HepG2 (cell line): ENCODE results near the gene FAF1. TPM values are rescaled to one million over a fixed set of nuclear protein-coding genes. Genes with fewer than 3 reads are reported as not detected.

Source experiments
- ARHGAP35 ChIP-seq: sonication (generic); formaldehyde crosslinking; IDR thresholded peaks from 2 replicates; pipeline ENCODE4 v1.9.0; 2022; ENCODE audit warnings: mild to moderate bottlenecking, inconsistent platforms, moderate library complexity, missing genetic modification reagents, borderline replicate concordance
- BATF2 ChIP-seq: sonication (generic); formaldehyde crosslinking; IDR thresholded peaks from 2 replicates; pipeline ENCODE4 v1.8.0; 2022; ENCODE audit warnings: mild to moderate bottlenecking, missing genetic modification reagents, moderate library complexity
- CBX2 ChIP-seq, 2 experiments: fragments of 200-600 bp in 1 of 2; sonication (generic); formaldehyde crosslinking in 1 of 2; IDR thresholded peaks; 2 replicates each; pipeline versions ENCODE4 v1.7.0 to v1.8.1; 2018 to 2022; ENCODE audit warnings: low read depth in 2 of 2, low read length in 1 of 2, mild to moderate bottlenecking in 1 of 2, missing genetic modification reagents in 1 of 2
- DMAP1 ChIP-seq: IDR thresholded peaks from 2 replicates; pipeline ENCODE4 v1.6.1; 2016
- HMGA1 ChIP-seq: sonication (generic); formaldehyde crosslinking; conservative IDR thresholded peaks from 2 replicates; pipeline ENCODE4 v1.4.0; 2020; ENCODE audit warnings: missing genetic modification reagents
- HNRNPH1 ChIP-seq: fragments of 200-400 bp; formaldehyde crosslinking; optimal IDR thresholded peaks from 2 replicates; pipeline ENCODE3; 2017; ENCODE audit warnings: mild to moderate bottlenecking, low read depth, low read length
- JARID2 ChIP-seq: sonication (generic); formaldehyde crosslinking; IDR thresholded peaks from 2 replicates; pipeline ENCODE4 v1.8.1; 2023; ENCODE audit warnings: missing genetic modification reagents, inconsistent platforms; ENCODE audit not compliant: insufficient replicate concordance
- KLF13 ChIP-seq: sonication (generic); formaldehyde crosslinking; IDR thresholded peaks from 2 replicates; pipeline ENCODE4 v1.4.0; 2020; ENCODE audit warnings: mild to moderate bottlenecking, missing genetic modification reagents
- NFIC ChIP-seq: IDR thresholded peaks from 2 replicates; pipeline ENCODE4 v1.6.1; 2012; ENCODE audit warnings: mild to moderate bottlenecking, low read length, inconsistent platforms
- RFX5 ChIP-seq: IDR thresholded peaks from 2 replicates; pipeline ENCODE4 v1.6.1; 2011; ENCODE audit warnings: low read depth, low read length, improper control_type of control experiment
- SKIL ChIP-seq: sonication (generic); formaldehyde crosslinking; IDR thresholded peaks from 2 replicates; pipeline ENCODE4 v1.8.0; 2022; ENCODE audit warnings: missing genetic modification reagents, mild to moderate bottlenecking, moderate library complexity, borderline replicate concordance
- SNAPC2 ChIP-seq: sonication (generic); formaldehyde crosslinking; IDR thresholded peaks from 2 replicates; pipeline ENCODE4 v1.8.1; 2022; ENCODE audit warnings: mild to moderate bottlenecking, missing genetic modification reagents
- SP140L ChIP-seq: sonication (generic); formaldehyde crosslinking; IDR thresholded peaks from 2 replicates; pipeline ENCODE4 v1.4.0; 2020; ENCODE audit warnings: missing genetic modification reagents, borderline replicate concordance
- THAP11 ChIP-seq: IDR thresholded peaks from 2 replicates; pipeline ENCODE4 v1.6.1; 2016; ENCODE audit warnings: missing biosample characterization, missing genetic modification reagents
- ZNF180 ChIP-seq: sonication (generic); formaldehyde crosslinking; IDR thresholded peaks from 2 replicates; pipeline ENCODE4 v1.4.0; 2020; ENCODE audit warnings: low read depth, missing genetic modification reagents, borderline replicate concordance
- ZNF225 ChIP-seq: sonication (generic); formaldehyde crosslinking; IDR thresholded peaks from 2 replicates; pipeline ENCODE4 v1.4.0; 2020; ENCODE audit warnings: mild to moderate bottlenecking, missing genetic modification reagents
- ZNF343 ChIP-seq: sonication (generic); formaldehyde crosslinking; IDR thresholded peaks from 2 replicates; pipeline ENCODE4 v1.4.0; 2020; ENCODE audit warnings: mild to moderate bottlenecking, missing genetic modification reagents
- ZNF766 ChIP-seq: sonication (generic); formaldehyde crosslinking; IDR thresholded peaks from 2 replicates; pipeline ENCODE4 v1.5.0; 2020; ENCODE audit warnings: missing genetic modification reagents, borderline replicate concordance
- ZNF777 ChIP-seq: sonication (generic); formaldehyde crosslinking; IDR thresholded peaks from 2 replicates; pipeline ENCODE4 v1.4.0; 2020; ENCODE audit warnings: missing genetic modification reagents
- polyA plus RNA-seq, 8 experiments: library from polyadenylated mRNA; depleted of rRNA in 3 of 8; stranded (reverse) in 7 of 8; unstranded in 1 of 8; fragments of >200 nt; fragmentation: Illumina TruSeq in 4 of 8; extraction: Trizol in 4 of 8; gene quantifications; 2 replicates each; pipeline versions ENCODE4 v1.2.1 to v1.2.3, GENCODE V29; 2011 to 2016; ENCODE audit warnings: low read depth in 4 of 8, missing spikeins in 1 of 8, mixed read lengths in 1 of 8; ENCODE audit not compliant: insufficient read depth in 1 of 8
- total RNA-seq, 5 experiments: library from RNA; depleted of rRNA; stranded (reverse); fragments of >200 nt; fragmentation: Illumina TruSeq; extraction: Trizol; gene quantifications; 2 replicates each; pipeline ENCODE4 v1.2.3, GENCODE V29; 2016; ENCODE audit warnings: low read depth in 1 of 5
- TF ChIP-seq, protein P1 (sequence below): sonication (generic); formaldehyde crosslinking; IDR thresholded peaks from 2 replicates; pipeline ENCODE4 v1.4.0; 2020; ENCODE audit warnings: missing genetic modification reagents, borderline replicate concordance

The FAF1 gene
- total and polyA plus RNA-seq, 2 of the 13 experiments (the other 11 are each of a cell fraction or from before 2014, with no cell fraction given), result 19.4 to 63.3 TPM

- peak; percentile 91 for TF ChIP-seq BATF2 (CRISPR knock-in tag)
- TF ChIP-seq ZNF225, result peak; percentile 71
- no peak for TF ChIP-seq KLF13 (CRISPR knock-in tag)
- TF ChIP-seq HNRNPH1, result no peak
- TF ChIP-seq ARHGAP35 (CRISPR knock-in tag), result peak; percentile 74; the same call in 1 of the 2 replicates
- no peak for TF ChIP-seq SNAPC2 (CRISPR knock-in tag)
- no peak for TF ChIP-seq RFX5
- TF ChIP-seq NFIC, result no peak
- TF ChIP-seq ZNF343 (CRISPR knock-in tag), result no peak
- TF ChIP-seq, protein P1, sequence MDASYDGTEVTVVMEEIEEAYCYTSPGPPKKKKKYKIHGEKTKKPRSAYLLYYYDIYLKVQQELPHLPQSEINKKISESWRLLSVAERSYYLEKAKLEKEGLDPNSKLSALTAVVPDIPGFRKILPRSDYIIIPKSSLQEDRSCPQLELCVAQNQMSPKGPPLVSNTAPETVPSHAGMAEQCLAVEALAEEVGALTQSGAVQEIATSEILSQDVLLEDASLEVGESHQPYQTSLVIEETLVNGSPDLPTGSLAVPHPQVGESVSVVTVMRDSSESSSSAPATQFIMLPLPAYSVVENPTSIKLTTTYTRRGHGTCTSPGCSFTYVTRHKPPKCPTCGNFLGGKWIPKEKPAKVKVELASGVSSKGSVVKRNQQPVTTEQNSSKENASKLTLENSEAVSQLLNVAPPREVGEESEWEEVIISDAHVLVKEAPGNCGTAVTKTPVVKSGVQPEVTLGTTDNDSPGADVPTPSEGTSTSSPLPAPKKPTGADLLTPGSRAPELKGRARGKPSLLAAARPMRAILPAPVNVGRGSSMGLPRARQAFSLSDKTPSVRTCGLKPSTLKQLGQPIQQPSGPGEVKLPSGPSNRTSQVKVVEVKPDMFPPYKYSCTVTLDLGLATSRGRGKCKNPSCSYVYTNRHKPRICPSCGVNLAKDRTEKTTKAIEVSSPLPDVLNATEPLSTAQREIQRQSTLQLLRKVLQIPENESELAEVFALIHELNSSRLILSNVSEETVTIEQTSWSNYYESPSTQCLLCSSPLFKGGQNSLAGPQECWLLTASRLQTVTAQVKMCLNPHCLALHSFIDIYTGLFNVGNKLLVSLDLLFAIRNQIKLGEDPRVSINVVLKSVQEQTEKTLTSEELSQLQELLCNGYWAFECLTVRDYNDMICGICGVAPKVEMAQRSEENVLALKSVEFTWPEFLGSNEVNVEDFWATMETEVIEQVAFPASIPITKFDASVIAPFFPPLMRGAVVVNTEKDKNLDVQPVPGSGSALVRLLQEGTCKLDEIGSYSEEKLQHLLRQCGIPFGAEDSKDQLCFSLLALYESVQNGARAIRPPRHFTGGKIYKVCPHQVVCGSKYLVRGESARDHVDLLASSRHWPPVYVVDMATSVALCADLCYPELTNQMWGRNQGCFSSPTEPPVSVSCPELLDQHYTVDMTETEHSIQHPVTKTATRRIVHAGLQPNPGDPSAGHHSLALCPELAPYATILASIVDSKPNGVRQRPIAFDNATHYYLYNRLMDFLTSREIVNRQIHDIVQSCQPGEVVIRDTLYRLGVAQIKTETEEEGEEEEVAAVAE (CRISPR knock-in tag), result 0 out of 2 replicates have a peak, but pooled peaks have one; percentile 28
- TF ChIP-seq ZNF180 (CRISPR knock-in tag), result no peak
- no peak for TF ChIP-seq CBX2 (IDR thresholded peaks at IDR 0.05; ENCODE audit: low read depth, low read length)
- no peak for TF ChIP-seq CBX2 (CRISPR knock-in tag; IDR thresholded peaks at IDR 0.05; ENCODE audit: low read depth)
- TF ChIP-seq SKIL (CRISPR knock-in tag), result peak; percentile 51
- no peak for TF ChIP-seq ZNF766 (CRISPR knock-in tag)
- TF ChIP-seq HMGA1 (CRISPR knock-in tag), result no peak
- peak; percentile 97 for TF ChIP-seq ZNF777 (CRISPR knock-in tag)
- peak; percentile 74; the same call in 1 of the 2 replicates for TF ChIP-seq DMAP1 (CRISPR knock-in tag)
- no peak for TF ChIP-seq SP140L (CRISPR knock-in tag)
- no peak for TF ChIP-seq JARID2 (CRISPR knock-in tag)
- peak; percentile 44 for TF ChIP-seq THAP11 (CRISPR knock-in tag)
Observed at GRCh38 chr1:50968158-50968820, 8.2 kb upstream of the FAF1 start (continued).
